ENCODE measurements around the gene PCMT1. TPM values are rescaled to one million over a fixed set of nuclear protein-coding genes. Genes with fewer than 3 reads are reported as not detected.
"Not testable (repeated sequence)": the region's sequence is repeated elsewhere in the genome, so short reads cannot be mapped to it uniquely, and the experiment has no call there.

The PCMT1 gene
- total and polyA plus RNA-seq, 2 experiments from 2014 or later: 137 to 189 TPM

- TF ChIP-seq CTCF (IDR thresholded peaks at IDR 0.05; ENCODE audit: low read depth, low read length): no peak
- Histone ChIP-seq H3K27ac (no peak overlapping the region), H3K9me3 (ENCODE audit: low read depth) (no peaks in the 10 kb centered on the region), H3K4me3 (no peak overlapping the region), H3K36me3 (peaks cover 35% of the 10 kb centered on the region), H3K4me1 (ENCODE audit: low read depth) (no peaks in the 10 kb centered on the region), H3K27me3 (no peaks in the 10 kb centered on the region)
- DNase-seq (ENCODE audit: low read depth in 1 of 2, low spot score in 1 of 2): no peak
Observed at GRCh38 chr6:149734915-149735314, 14.6 kb upstream of the PCMT1 start.

GRCh38 chr6:149745252-149745651 lies 4.3 kb upstream of the PCMT1 start:
- H3K27me3 ChIP-seq; H3K9me3 ChIP-seq (ENCODE audit: low read depth); H3K4me1 ChIP-seq (ENCODE audit: low read depth); DNase-seq (ENCODE audit: low read depth in 1 of 2, low spot score in 1 of 2); H3K27ac ChIP-seq: not testable (repeated sequence)
- H3K4me3 ChIP-seq: peak overlapping the region; percentile 86
- H3K36me3 ChIP-seq: peaks cover 12% of the 10 kb centered on the region

- H3K4me1 ChIP-seq (ENCODE audit: low read depth): no peaks in the 10 kb centered on the region
- TF ChIP-seq CTCF (IDR thresholded peaks at IDR 0.05; ENCODE audit: low read depth, low read length): peak; percentile 40
- peaks cover 10% of the 10 kb centered on the region for H3K36me3 ChIP-seq
- peak within 1 kb of the TSS; percentile 86 for H3K4me3 ChIP-seq
- DNase-seq (ENCODE audit: low read depth in 1 of 2, low spot score in 1 of 2): peak; percentile 93 to 97
- H3K9me3 ChIP-seq (ENCODE audit: low read depth): no peaks in the 10 kb centered on the region
- H3K27ac ChIP-seq: peak within 1 kb of the TSS; percentile 78
- no peaks in the 10 kb centered on the region for H3K27me3 ChIP-seq
Observed at GRCh38 chr6:149746147-149746946, 3.2 kb upstream of the PCMT1 start, which contains the start of gene NUP43. NUP43 (minus strand) TSS chr6:149746529; CDS start chr6:149746495, 34 bp downstream.

GRCh38 chr6:149749082-149749593 lies 403 bp upstream of the PCMT1 start:
- peak overlapping the region; percentile 93 for H3K27ac ChIP-seq
- not testable (repeated sequence) for DNase-seq (ENCODE audit: low read depth in 1 of 2, low spot score in 1 of 2)

GRCh38 chr6:149750136-149750609 lies 632 bp downstream of the PCMT1 start:
- no peaks in the 10 kb centered on the region for H3K9me3 ChIP-seq (ENCODE audit: low read depth)
- peak overlapping the region; percentile 84 for H3K4me3 ChIP-seq
- no peaks in the 10 kb centered on the region for H3K36me3 ChIP-seq
- no peaks in the 10 kb centered on the region for H3K4me1 ChIP-seq (ENCODE audit: low read depth)
- no peak for TF ChIP-seq CTCF (IDR thresholded peaks at IDR 0.05; ENCODE audit: low read depth, low read length)
- peak overlapping the region; percentile 93 for H3K27ac ChIP-seq
- peak; percentile 52 to 64 for DNase-seq (ENCODE audit: low read depth in 1 of 2, low spot score in 1 of 2)
- H3K27me3 ChIP-seq: no peaks in the 10 kb centered on the region

More at GRCh38 chr6:149749082-149749593, 403 bp upstream of the PCMT1 start:
- not testable (repeated sequence) for H3K9me3 ChIP-seq (ENCODE audit: low read depth); H3K36me3 ChIP-seq; H3K4me1 ChIP-seq (ENCODE audit: low read depth); H3K27me3 ChIP-seq
- peak overlapping the region; percentile 84 for H3K4me3 ChIP-seq

- no peak for DNase-seq (ENCODE audit: low read depth in 1 of 2, low spot score in 1 of 2)
- no peak for TF ChIP-seq CTCF (IDR thresholded peaks at IDR 0.05; ENCODE audit: low read depth, low read length)
- H3K4me1 ChIP-seq (ENCODE audit: low read depth): no peaks in the 10 kb centered on the region
- H3K27ac ChIP-seq: no peak overlapping the region
- no peak overlapping the region for H3K4me3 ChIP-seq
- H3K36me3 ChIP-seq: no peaks in the 10 kb centered on the region
- H3K27me3 ChIP-seq: no peaks in the 10 kb centered on the region
- no peaks in the 10 kb centered on the region for H3K9me3 ChIP-seq (ENCODE audit: low read depth)
Observed at GRCh38 chr6:149751239-149751638, 1.7 kb downstream of the PCMT1 start.

- not testable (repeated sequence) for H3K4me3 ChIP-seq, H3K27me3 ChIP-seq
Observed at GRCh38 chr6:149751920-149752319, 2.4 kb downstream of the PCMT1 start.

More at GRCh38 chr6:149751920-149752319, 2.4 kb downstream of the PCMT1 start:
- H3K27ac ChIP-seq; H3K36me3 ChIP-seq; DNase-seq (ENCODE audit: low read depth in 1 of 2, low spot score in 1 of 2); H3K4me1 ChIP-seq (ENCODE audit: low read depth); H3K9me3 ChIP-seq (ENCODE audit: low read depth): not testable (repeated sequence)
